Neural cell (in vitro differentiated cells): ENCODE results near the gene RBMS2. TPM values are rescaled to one million over a fixed set of nuclear protein-coding genes. Genes with fewer than 3 reads are reported as not detected.

Source experiments
- H2AFZ ChIP-seq: fragments of 200-600, 300-800 bp; sonication (generic), shearing (Covaris generic); 2 replicates; pipeline ENCODE4 v1.6.0; 2014; ENCODE audit warnings: low read depth, mild to moderate bottlenecking, antibody characterized with exemption, low read length, moderate library complexity
- H3F3A ChIP-seq: fragments of 200-600 bp; shearing (Covaris generic); 2 replicates; pipeline ENCODE4 v1.6.1; 2016; ENCODE audit warnings: mild to moderate bottlenecking, moderate library complexity, mixed read lengths, antibody characterized with exemption, low read length; ENCODE audit not compliant: insufficient read depth, poor library complexity, severe bottlenecking
- H3K27ac ChIP-seq: fragments of 200-600, 300-800 bp; sonication (generic), shearing (Covaris generic); 2 replicates; pipeline ENCODE4 v1.5.1; 2014; ENCODE audit warnings: mild to moderate bottlenecking, low read length, moderate library complexity
- H3K27me3 ChIP-seq: fragments of 300-800, 200-600 bp; sonication (generic), shearing (Covaris generic); 2 replicates; pipeline ENCODE4 v1.6.0; 2014; ENCODE audit warnings: mild to moderate bottlenecking, low read depth, low read length, moderate library complexity; ENCODE audit not compliant: insufficient read depth
- H3K36me3 ChIP-seq: fragments of 300-800, 200-600 bp; sonication (generic), shearing (Covaris generic); 2 replicates; pipeline ENCODE4 v1.5.1; 2014; ENCODE audit warnings: mild to moderate bottlenecking, antibody characterized with exemption, low read length, moderate library complexity; ENCODE audit not compliant: insufficient read depth
- H3K4me2 ChIP-seq: fragments of 300-800, 200-600 bp; sonication (generic), shearing (Covaris generic); 2 replicates; pipeline ENCODE4 v1.6.0; 2014; ENCODE audit warnings: mild to moderate bottlenecking, low read length
- H3K4me3 ChIP-seq: fragments of 300-800, 200-600 bp; sonication (generic), shearing (Covaris generic); 2 replicates; pipeline ENCODE4 v1.5.1; 2014; ENCODE audit warnings: mild to moderate bottlenecking, low read length, moderate library complexity
- H3K79me2 ChIP-seq: fragments of 200-600 bp; shearing (Covaris generic); replicated peaks from 2 replicates; pipeline ENCODE4 v1.6.0; 2014; ENCODE audit warnings: mild to moderate bottlenecking, low read length, moderate library complexity; ENCODE audit not compliant: insufficient read depth
- H3K9ac ChIP-seq: fragments of 300-800, 200-600 bp; sonication (generic), shearing (Covaris generic); 2 replicates; pipeline ENCODE4 v1.6.1; 2016; ENCODE audit warnings: mild to moderate bottlenecking, low read length, mixed read lengths
- H3K9me2 ChIP-seq: fragments of 200-600 bp; shearing (Covaris generic); 2 replicates; pipeline ENCODE4 v1.6.1; 2016; ENCODE audit warnings: mild to moderate bottlenecking, low read length, mixed read lengths; ENCODE audit not compliant: insufficient read depth
- H3K9me3 ChIP-seq: fragments of 200-600, 300-800 bp; sonication (generic), shearing (Covaris generic); 2 replicates; pipeline ENCODE4 v1.6.1; 2016; ENCODE audit warnings: mild to moderate bottlenecking, mixed run types, low read length, moderate library complexity, mixed read lengths
- H4K20me1 ChIP-seq: fragments of 200-600 bp; shearing (Covaris generic); 2 replicates; pipeline ENCODE4 v1.6.1; 2016; ENCODE audit warnings: mild to moderate bottlenecking, mixed run types; ENCODE audit not compliant: insufficient read depth
- EZH2 ChIP-seq: fragments of 200-600, 300-800 bp; shearing (Covaris generic), sonication (generic); IDR thresholded peaks from 2 replicates; pipeline ENCODE4 v1.6.1; 2014; ENCODE audit warnings: antibody characterized with exemption, low read length, borderline replicate concordance, mild to moderate bottlenecking; ENCODE audit not compliant: insufficient read depth, poor library complexity, severe bottlenecking
- MXI1 ChIP-seq: fragments of 450-650 bp; conservative IDR thresholded peaks from 2 replicates; pipeline ENCODE4 v1.6.1; 2014; ENCODE audit warnings: antibody characterized with exemption, mild to moderate bottlenecking; ENCODE audit not compliant: poor library complexity, severe bottlenecking
- SMC3 ChIP-seq: fragments of 450-650 bp; conservative IDR thresholded peaks from 2 replicates; pipeline ENCODE4 v1.6.1; 2014; ENCODE audit warnings: antibody characterized with exemption, mild to moderate bottlenecking, moderate library complexity; ENCODE audit not compliant: poor library complexity
- polyA plus RNA-seq: library from polyadenylated mRNA; depleted of rRNA; stranded (reverse); fragments of >200 nt; gene quantifications from 2 replicates; pipeline ENCODE4 v1.2.3, GENCODE V29; 2014
- TF ChIP-seq, protein P1 (sequence below): IDR thresholded peaks from 2 replicates; pipeline ENCODE4 v1.6.1; 2012; ENCODE audit warnings: borderline replicate concordance

The RBMS2 gene
- polyA plus RNA-seq, 1 donor from 2014 or later: 2.4 TPM

DNA sequence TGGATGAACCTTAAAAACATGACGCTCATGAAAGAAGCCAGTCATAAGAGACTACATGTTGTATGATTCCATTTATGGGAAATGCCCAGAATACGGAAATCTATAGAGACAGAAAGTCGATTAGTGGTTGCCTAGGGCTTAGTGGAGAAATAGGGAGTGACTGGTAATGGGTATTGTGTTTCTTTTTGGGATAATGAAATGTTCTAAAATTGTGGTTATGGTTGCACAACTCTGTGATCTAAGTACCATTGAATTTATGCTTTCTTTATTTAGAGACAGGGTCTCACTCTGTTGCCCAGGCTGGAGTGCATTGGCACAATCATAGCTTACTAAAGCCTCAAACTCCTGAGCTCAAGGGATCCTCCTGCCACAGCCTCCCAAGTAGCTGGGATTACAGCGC, 8.0 kb downstream of the RBMS2 start:
- H4K20me1 ChIP-seq: no peaks in the 10 kb centered on the region
- H3K4me2 ChIP-seq: no peak overlapping the region
- H3K79me2 ChIP-seq: no peaks in the 10 kb centered on the region
- no peaks in the 10 kb centered on the region for H3K9me2 ChIP-seq
- no peaks in the 10 kb centered on the region for H3F3A ChIP-seq
- no peaks in the 10 kb centered on the region for H3K27me3 ChIP-seq
- H3K4me3 ChIP-seq: no peak overlapping the region
- H3K9me3 ChIP-seq: no peaks in the 10 kb centered on the region
- no peak overlapping the region for H3K9ac ChIP-seq
- H3K36me3 ChIP-seq: no peaks in the 10 kb centered on the region
- H3K27ac ChIP-seq: no peak overlapping the region
- H2AFZ ChIP-seq: no peak overlapping the region
- TF ChIP-seq, protein P1, sequence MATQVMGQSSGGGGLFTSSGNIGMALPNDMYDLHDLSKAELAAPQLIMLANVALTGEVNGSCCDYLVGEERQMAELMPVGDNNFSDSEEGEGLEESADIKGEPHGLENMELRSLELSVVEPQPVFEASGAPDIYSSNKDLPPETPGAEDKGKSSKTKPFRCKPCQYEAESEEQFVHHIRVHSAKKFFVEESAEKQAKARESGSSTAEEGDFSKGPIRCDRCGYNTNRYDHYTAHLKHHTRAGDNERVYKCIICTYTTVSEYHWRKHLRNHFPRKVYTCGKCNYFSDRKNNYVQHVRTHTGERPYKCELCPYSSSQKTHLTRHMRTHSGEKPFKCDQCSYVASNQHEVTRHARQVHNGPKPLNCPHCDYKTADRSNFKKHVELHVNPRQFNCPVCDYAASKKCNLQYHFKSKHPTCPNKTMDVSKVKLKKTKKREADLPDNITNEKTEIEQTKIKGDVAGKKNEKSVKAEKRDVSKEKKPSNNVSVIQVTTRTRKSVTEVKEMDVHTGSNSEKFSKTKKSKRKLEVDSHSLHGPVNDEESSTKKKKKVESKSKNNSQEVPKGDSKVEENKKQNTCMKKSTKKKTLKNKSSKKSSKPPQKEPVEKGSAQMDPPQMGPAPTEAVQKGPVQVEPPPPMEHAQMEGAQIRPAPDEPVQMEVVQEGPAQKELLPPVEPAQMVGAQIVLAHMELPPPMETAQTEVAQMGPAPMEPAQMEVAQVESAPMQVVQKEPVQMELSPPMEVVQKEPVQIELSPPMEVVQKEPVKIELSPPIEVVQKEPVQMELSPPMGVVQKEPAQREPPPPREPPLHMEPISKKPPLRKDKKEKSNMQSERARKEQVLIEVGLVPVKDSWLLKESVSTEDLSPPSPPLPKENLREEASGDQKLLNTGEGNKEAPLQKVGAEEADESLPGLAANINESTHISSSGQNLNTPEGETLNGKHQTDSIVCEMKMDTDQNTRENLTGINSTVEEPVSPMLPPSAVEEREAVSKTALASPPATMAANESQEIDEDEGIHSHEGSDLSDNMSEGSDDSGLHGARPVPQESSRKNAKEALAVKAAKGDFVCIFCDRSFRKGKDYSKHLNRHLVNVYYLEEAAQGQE: no peak
- TF ChIP-seq EZH2 (no peak), MXI1 (no peak), SMC3 (no peak)

DNA sequence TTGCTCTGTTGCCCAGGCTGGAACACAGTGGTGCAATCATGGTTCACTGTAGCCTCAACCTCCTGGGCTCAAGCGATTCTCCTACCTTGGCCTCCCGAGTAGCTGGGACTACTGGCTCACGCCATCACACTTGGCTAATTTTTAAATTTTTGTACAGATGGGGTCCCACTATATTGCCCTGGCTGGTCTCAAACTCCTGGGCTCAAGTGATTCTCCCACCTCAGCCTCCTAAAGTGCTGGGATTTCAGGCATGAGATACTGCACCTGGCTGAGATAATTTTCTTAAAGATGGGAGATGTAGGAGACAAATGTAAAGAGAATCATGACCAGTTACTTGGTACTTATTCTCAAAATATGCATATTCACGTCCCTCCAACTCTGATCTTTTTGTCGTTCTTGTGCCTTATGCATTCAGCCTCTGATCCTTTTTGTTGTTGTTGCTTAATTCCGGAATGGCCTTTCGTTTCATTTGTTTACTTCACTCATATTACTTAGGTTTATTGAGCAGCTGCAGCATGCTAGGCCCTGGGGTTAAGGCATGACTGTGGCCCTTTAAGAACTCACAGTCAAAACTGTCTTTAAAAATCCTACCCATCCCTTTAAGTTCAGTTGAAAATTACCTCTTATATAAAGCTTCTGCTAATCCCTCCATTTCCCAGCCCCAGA, 8.9 kb downstream of the RBMS2 start:
- Histone ChIP-seq H3K4me2 (no peak overlapping the region), H3K27ac (no peak overlapping the region), H4K20me1 (no peaks in the 10 kb centered on the region), H3K4me3 (no peak overlapping the region), H3F3A (no peaks in the 10 kb centered on the region), H3K9me2 (no peaks in the 10 kb centered on the region), H3K36me3 (no peaks in the 10 kb centered on the region), H3K79me2 (no peaks in the 10 kb centered on the region), H3K9me3 (no peaks in the 10 kb centered on the region), H3K9ac (no peak overlapping the region), H3K27me3 (no peaks in the 10 kb centered on the region), H2AFZ (no peak overlapping the region)
- TF ChIP-seq EZH2 (no peak), MXI1 (no peak), SMC3 (no peak)
- TF ChIP-seq, protein P1: no peak
